Measurements from ENCODE around the gene FAM186B.

FAM186B gene

GRCh38 chr12:49549735-49550692 is 55.4 kb downstream of the FAM186B start:
- DNase-seq, result peak; percentile 51

GRCh38 chr12:49548822-49549648 is 56.4 kb downstream of the FAM186B start:
- DNase-seq, result no peak

GRCh38 chr12:49548481-49548821 is 57.0 kb downstream of the FAM186B start:
- DNase-seq, result no peak

DNA sequence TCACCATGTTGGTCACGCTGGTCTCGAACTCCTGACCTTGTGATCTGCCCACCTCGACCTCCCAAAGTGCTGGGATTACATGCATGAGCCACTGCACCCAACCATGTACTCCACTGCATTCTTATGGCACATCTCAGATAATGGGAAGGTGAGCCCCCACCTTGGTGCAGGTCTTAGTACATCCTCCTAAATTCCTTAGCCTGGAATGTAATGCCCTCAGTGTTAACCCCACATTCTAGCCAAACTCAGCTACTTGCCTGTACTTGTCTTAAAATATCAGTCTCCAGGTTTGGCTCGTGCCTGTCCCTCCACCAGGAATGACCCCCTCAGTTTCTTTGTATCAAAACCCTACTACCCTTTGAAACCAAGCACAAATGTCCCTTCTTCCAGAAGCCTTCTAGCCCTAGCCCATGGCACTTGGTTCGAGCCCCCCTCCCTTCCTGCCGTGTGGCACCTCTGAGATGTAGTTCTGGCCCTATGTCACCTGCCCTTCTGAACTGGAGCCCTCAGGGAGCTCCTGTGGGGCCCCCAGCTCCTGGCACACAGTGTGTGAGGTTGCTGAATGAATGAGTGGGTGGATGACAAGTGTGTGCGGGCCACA is 58.2 kb downstream of the FAM186B start:
- no peak for DNase-seq

GRCh38 chr12:49546481-49546880 is 59.0 kb downstream of the FAM186B start:
- no peak for DNase-seq

DNA sequence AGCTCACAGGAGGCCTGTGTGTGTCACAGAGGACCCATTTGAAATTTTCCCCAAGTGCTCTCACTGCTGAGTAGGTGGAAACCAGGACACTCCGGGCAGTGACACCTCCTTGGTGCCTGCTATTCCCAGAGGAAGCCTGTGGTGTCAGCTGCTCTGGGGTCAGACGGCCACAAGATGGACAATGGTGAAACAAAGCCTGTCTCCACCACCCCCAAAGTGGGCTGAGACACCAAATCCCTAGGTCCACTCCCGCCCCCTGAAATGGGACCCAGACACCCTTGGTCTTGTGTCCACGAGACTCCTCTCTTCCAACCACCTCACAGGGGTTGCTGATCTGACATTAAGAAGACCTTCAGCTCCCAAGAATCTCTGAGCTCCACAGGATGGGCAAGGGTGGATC is 59.6 kb downstream of the FAM186B start:
- DNase-seq, result no peak

- no peak for DNase-seq
Observed at GRCh38 chr12:49543914-49544815, 61.3 kb downstream of the FAM186B start.

DNA sequence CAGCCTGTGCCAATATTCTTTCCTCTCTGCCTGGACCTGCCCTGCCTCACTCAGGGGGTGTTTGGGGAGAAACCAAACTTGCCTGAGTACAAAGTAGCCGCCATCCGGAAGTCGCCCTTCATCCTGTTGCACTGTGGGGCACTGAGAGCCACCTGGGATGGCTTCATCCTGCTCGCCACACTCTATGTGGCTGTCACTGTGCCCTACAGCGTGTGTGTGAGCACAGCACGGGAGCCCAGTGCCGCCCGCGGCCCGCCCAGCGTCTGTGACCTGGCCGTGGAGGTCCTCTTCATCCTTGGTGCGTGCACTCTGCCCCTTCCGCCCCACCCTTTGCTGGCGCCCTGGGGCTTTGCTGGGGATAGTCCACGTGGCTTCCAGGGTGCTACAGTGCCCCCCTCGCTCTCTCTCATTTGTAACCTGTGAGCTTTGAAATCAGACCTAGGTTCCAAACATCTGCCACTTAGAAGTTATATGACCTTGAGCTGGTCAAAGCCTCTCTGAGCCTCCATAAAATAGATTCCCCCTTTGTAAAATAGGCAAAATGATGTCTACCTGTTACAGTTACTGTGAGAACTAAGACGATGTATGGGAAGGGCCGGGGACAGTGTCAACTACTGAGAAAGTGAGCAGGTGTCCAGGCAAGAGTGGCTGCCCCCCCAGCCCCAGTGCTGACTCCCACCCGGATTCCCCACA is 62.1 kb downstream of the FAM186B start:
- no peak for DNase-seq

DNA sequence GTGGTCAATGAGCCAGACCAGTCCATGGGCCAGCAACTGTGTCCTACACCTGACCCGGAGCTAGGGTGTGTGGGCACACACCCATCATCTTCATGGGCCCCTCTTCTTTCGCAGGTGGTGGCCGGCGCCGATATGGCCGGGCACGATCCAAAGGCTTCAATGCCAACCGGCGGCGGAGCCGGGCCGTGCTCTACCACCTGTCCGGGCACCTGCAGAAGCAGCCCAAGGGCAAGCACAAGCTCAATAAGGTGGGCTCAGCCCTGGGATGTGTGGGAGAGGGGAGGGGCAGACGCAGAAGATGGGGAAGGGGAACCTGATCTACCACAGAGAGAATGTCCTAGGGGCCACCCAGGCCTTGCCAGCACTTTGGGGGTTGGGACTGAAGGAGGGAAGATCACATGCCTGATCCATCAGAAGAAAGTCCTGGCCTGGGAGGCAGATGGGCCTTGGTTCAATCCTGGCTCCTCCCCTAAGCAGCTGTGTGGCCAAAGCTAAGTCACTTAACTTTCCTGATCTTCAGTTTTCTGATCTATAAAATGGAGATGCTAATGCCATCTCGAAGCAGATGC is 62.8 kb downstream of the FAM186B start:
- DNase-seq, result no peak

DNA sequence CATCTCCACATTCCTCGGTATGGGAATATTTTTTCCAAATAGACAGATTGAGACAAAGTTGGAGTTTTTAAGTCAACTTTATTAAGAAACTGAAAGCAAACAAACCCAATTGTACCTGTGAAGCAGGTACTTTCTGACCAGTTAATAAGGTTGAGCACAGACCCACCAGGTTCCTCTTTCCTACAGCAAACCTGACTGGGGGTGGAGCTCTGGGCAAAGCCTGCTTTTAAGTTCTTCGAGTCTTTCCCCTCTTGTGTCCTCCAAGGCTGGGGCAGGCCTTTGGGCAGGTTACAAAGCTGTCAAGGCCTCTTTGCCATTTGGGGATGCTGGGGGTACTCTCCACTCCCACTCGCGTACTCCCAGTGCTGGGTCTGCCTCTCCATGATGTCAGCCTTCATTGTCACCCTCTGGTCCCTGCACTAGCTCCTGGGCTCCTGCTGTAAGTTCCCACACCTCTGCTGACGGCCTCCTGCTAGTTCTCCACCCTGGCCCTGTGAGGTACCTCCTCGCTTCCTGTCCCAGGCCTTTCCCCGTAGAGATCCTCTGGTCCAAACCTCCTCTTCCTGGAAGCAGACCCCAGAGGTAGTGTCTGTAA is 63.4 kb downstream of the FAM186B start:
- DNase-seq, result no peak

- DNase-seq, result no peak
Observed at GRCh38 chr12:49541140-49541861, 64.1 kb downstream of the FAM186B start.

GRCh38 chr12:49540229-49541139 is 65.0 kb downstream of the FAM186B start:
- no peak for DNase-seq

GRCh38 chr12:49539406-49540228 is 65.8 kb downstream of the FAM186B start:
- no peak for DNase-seq

- peak; percentile 21 for DNase-seq
Observed at GRCh38 chr12:49538510-49539403, 66.7 kb downstream of the FAM186B start, which contains the start of gene KCNH3. Gene KCNH3 (plus strand): TSS chr12:49539030. CDS start chr12:49539417, 387 bp downstream.

GRCh38 chr12:49537752-49538509 is 67.5 kb downstream of the FAM186B start:
- no peak for DNase-seq
